Kidney epithelial cell (primary cell): ENCODE measurements around the gene GATD1. TPM values are rescaled to one million over a fixed set of nuclear protein-coding genes. Genes with fewer than 3 reads are reported as not detected.

Experiments used
- DNase-seq: peaks from one replicate; pipeline ENCODE4 v3.0.0-alpha.2; 2010; ENCODE audit warnings: low read depth
- H3K27me3 ChIP-seq: 2 replicates; pipeline ENCODE4 v1.6.0; 2011; ENCODE audit warnings: low read length; ENCODE audit not compliant: control insufficient read depth, insufficient read depth
- H3K36me3 ChIP-seq: 2 replicates; pipeline ENCODE4 v1.5.1; 2011; ENCODE audit warnings: low read length; ENCODE audit not compliant: control insufficient read depth, insufficient read depth
- H3K4me3 ChIP-seq: 2 replicates; pipeline ENCODE4 v1.5.1; 2011; ENCODE audit warnings: low read depth, mild to moderate bottlenecking, control low read depth, low read length
- CTCF ChIP-seq: IDR thresholded peaks from 2 replicates; pipeline ENCODE4 v1.5.1; 2011; ENCODE audit warnings: mild to moderate bottlenecking, moderate library complexity, low read length, control low read depth, inconsistent platforms; ENCODE audit not compliant: insufficient read depth, poor library complexity, severe bottlenecking
- total RNA-seq: library from RNA; depleted of rRNA; stranded (reverse); fragments of >200 nt; gene quantifications from 2 replicates; pipeline ENCODE4 v1.2.3, GENCODE V29; 2015

Gene GATD1
- total RNA-seq, 1 donor from 2014 or later = 27.6 TPM

GRCh38 chr11:728901-729491, 48.3 kb downstream of the GATD1 start:
- H3K36me3 ChIP-seq = peaks cover 4% of the 10 kb centered on the region
- no peak overlapping the region for H3K4me3 ChIP-seq
- no peak for DNase-seq
- no peak for TF ChIP-seq CTCF
- no peaks in the 10 kb centered on the region for H3K27me3 ChIP-seq

- Histone ChIP-seq H3K27me3 (no peaks in the 10 kb centered on the region), H3K36me3 (peaks cover 4% of the 10 kb centered on the region), H3K4me3 (no peak overlapping the region)
- peak; percentile 100 for TF ChIP-seq CTCF
- DNase-seq = peak; percentile 76
These were observed 49.2 kb downstream of the GATD1 start for GRCh38 chr11:727859-728748.

GRCh38 chr11:727281-727701, 50.0 kb downstream of the GATD1 start:
- DNase-seq = no peak
- Histone ChIP-seq H3K27me3 (no peaks in the 10 kb centered on the region), H3K36me3 (peaks cover 4% of the 10 kb centered on the region), H3K4me3 (no peak overlapping the region)
- no peak for TF ChIP-seq CTCF

- H3K36me3 ChIP-seq = peaks cover 4% of the 10 kb centered on the region
- DNase-seq = no peak
- H3K4me3 ChIP-seq = no peak overlapping the region
- H3K27me3 ChIP-seq = no peaks in the 10 kb centered on the region
- TF ChIP-seq CTCF = no peak
These were observed 50.7 kb downstream of the GATD1 start for GRCh38 chr11:726278-727220.

- DNase-seq = no peak
- no peak overlapping the region for H3K4me3 ChIP-seq
These were observed 51.6 kb downstream of the GATD1 start for GRCh38 chr11:725624-726202.

More at GRCh38 chr11:725624-726202, 51.6 kb downstream of the GATD1 start:
- peaks cover 4% of the 10 kb centered on the region for H3K36me3 ChIP-seq
- no peaks in the 10 kb centered on the region for H3K27me3 ChIP-seq
- no peak for TF ChIP-seq CTCF
